Stimulated activated CD4-positive, alpha-beta T cell treated with anti-CD3 and anti-CD28 coated beads, Interleukin-2, amount 100 ng/mL, for 48 hours (primary cell): Measurements from ENCODE around the gene PPIP5K2.
"Not testable (repeated sequence)": the region's sequence is repeated elsewhere in the genome, so short reads cannot be mapped to it uniquely, and the experiment has no call there.

Experiments
- DNase-seq, 2 donors: peaks; one replicate each; pipeline ENCODE4 v3.0.0-alpha.2; 2020

Gene PPIP5K2

GRCh38 chr5:103126557-103126956, 6.5 kb downstream of the PPIP5K2 start:
- no peak for DNase-seq

- DNase-seq, result no peak
These were observed 7.3 kb downstream of the PPIP5K2 start for GRCh38 chr5:103127292-103127817.

- no peak for DNase-seq
These were observed 8.1 kb downstream of the PPIP5K2 start for GRCh38 chr5:103128202-103128601.

GRCh38 chr5:103132684-103133083, 12.6 kb downstream of the PPIP5K2 start:
- no peak for DNase-seq

- no peak for DNase-seq
These were observed 13.1 kb downstream of the PPIP5K2 start for GRCh38 chr5:103133231-103133630.

- DNase-seq, result no peak
These were observed 15.4 kb downstream of the PPIP5K2 start for GRCh38 chr5:103135461-103135860.

- DNase-seq, result no peak
These were observed 18.1 kb downstream of the PPIP5K2 start for GRCh38 chr5:103138202-103138690.

- peak; percentile 70 to 78 for DNase-seq
These were observed 19.3 kb downstream of the PPIP5K2 start for GRCh38 chr5:103139264-103139865.

- not testable (repeated sequence) for DNase-seq
These were observed 22.0 kb downstream of the PPIP5K2 start for GRCh38 chr5:103142132-103142531.

- DNase-seq, result no peak
These were observed 25.1 kb downstream of the PPIP5K2 start for GRCh38 chr5:103145196-103145595.

GRCh38 chr5:103148213-103148612, 28.1 kb downstream of the PPIP5K2 start:
- DNase-seq, result no peak

- no peak for DNase-seq
These were observed 31.1 kb downstream of the PPIP5K2 start for GRCh38 chr5:103151156-103151555.

GRCh38 chr5:103166706-103167105, 46.6 kb downstream of the PPIP5K2 start:
- DNase-seq, result no peak

GRCh38 chr5:103174147-103174546, 54.0 kb downstream of the PPIP5K2 start:
- DNase-seq, result no peak

GRCh38 chr5:103177543-103177942, 57.4 kb downstream of the PPIP5K2 start:
- no peak for DNase-seq

GRCh38 chr5:103178167-103178566, 58.1 kb downstream of the PPIP5K2 start:
- DNase-seq, result no peak

- no peak for DNase-seq
These were observed 66.1 kb downstream of the PPIP5K2 start for GRCh38 chr5:103186152-103186551.

GRCh38 chr5:103188436-103188835, 68.3 kb downstream of the PPIP5K2 start:
- no peak for DNase-seq

GRCh38 chr5:103203226-103203625, 83.1 kb downstream of the PPIP5K2 start:
- DNase-seq, result no peak

- DNase-seq, result not testable (repeated sequence)
These were observed 84.9 kb downstream of the PPIP5K2 start for GRCh38 chr5:103204990-103205389.

GRCh38 chr5:103205991-103206700, 86.0 kb downstream of the PPIP5K2 start:
- DNase-seq, result no peak

- DNase-seq, result no peak
These were observed 86.9 kb downstream of the PPIP5K2 start for GRCh38 chr5:103207011-103207410.

- DNase-seq, result no peak
These were observed 87.6 kb downstream of the PPIP5K2 start for GRCh38 chr5:103207653-103208052.

GRCh38 chr5:103208460-103208859, 88.4 kb downstream of the PPIP5K2 start:
- DNase-seq, result no peak
